ENCODE data around the gene DPP7. TPM values are rescaled to one million over a fixed set of nuclear protein-coding genes. Genes with fewer than 3 reads are reported as not detected.

DPP7 gene
- total and polyA plus RNA-seq, 2 experiments from 2014 or later = 206 to 544 TPM

DNA sequence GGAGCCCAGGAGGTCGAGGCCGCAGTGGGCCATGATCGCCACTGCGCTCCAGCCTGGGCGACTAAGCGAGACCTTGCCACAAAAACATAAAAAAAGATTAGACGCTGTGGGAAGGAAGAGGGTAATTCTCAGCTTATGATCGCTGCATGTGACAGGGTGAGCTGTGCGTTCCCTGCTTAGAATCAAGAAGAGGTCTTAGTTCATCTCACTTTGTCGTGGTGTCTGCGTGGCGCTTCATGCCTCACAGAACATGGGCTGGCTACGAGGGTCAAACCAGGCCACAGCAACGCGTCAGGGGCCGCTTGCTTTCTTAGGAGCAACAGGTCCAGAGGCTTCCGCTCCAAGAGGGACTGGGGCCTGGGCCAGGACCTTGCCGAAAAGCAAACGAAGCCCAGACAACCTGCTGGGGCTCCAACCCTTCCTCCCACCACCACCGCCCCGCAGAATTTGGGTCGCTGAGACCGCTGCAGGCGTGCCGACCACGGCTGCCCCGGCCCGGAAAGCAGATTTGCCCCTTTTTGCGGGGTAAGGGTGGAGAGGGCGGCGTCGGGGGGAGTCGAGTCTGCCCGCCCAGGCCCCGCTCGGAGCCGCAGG is 14.4 kb upstream of the DPP7 start:
- H3K4me1 ChIP-seq (ENCODE audit: insufficient read depth) = peaks cover 18% of the 10 kb centered on the region
- H4K20me1 ChIP-seq (ENCODE audit: insufficient read depth, poor library complexity, severe bottlenecking) = no peaks in the 10 kb centered on the region
- H3K27me3 ChIP-seq = no peaks in the 10 kb centered on the region
- no peaks in the 10 kb centered on the region for H3K9me2 ChIP-seq (replicated peaks; ENCODE audit: insufficient read depth)
- H3K36me3 ChIP-seq (replicated peaks; ENCODE audit: insufficient read depth, low read depth) = no peaks in the 10 kb centered on the region
- DNase-seq (ENCODE audit: low spot score) = no peak
- H3K79me2 ChIP-seq = peaks cover 43% of the 10 kb centered on the region
- H2AFZ ChIP-seq = peak overlapping the region; percentile 46
- H3K4me3 ChIP-seq = peak overlapping the region; percentile 62
- H3K9me3 ChIP-seq (ENCODE audit: low read depth) = no peaks in the 10 kb centered on the region
- H3K4me2 ChIP-seq = peak overlapping the region; percentile 94
- peak overlapping the region; percentile 71 for H3K27ac ChIP-seq
- 35% methylated on average over 23 of the region's 37 CpGs for WGBS (ENCODE audit: low lambda C conversion rate, missing lambda C conversion rate)
- TF ChIP-seq, protein P1, sequence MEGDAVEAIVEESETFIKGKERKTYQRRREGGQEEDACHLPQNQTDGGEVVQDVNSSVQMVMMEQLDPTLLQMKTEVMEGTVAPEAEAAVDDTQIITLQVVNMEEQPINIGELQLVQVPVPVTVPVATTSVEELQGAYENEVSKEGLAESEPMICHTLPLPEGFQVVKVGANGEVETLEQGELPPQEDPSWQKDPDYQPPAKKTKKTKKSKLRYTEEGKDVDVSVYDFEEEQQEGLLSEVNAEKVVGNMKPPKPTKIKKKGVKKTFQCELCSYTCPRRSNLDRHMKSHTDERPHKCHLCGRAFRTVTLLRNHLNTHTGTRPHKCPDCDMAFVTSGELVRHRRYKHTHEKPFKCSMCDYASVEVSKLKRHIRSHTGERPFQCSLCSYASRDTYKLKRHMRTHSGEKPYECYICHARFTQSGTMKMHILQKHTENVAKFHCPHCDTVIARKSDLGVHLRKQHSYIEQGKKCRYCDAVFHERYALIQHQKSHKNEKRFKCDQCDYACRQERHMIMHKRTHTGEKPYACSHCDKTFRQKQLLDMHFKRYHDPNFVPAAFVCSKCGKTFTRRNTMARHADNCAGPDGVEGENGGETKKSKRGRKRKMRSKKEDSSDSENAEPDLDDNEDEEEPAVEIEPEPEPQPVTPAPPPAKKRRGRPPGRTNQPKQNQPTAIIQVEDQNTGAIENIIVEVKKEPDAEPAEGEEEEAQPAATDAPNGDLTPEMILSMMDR (IDR thresholded peaks at IDR 0.05; ENCODE audit: poor library complexity) = no peak
- TF ChIP-seq EZH2phosphoT487 (IDR thresholded peaks at IDR 0.05; ENCODE audit: low read depth, severe bottlenecking, unreplicated experiment) (no peak), EZH2 (IDR thresholded peaks at IDR 0.05; ENCODE audit: borderline replicate concordance) (no peak)

DNA sequence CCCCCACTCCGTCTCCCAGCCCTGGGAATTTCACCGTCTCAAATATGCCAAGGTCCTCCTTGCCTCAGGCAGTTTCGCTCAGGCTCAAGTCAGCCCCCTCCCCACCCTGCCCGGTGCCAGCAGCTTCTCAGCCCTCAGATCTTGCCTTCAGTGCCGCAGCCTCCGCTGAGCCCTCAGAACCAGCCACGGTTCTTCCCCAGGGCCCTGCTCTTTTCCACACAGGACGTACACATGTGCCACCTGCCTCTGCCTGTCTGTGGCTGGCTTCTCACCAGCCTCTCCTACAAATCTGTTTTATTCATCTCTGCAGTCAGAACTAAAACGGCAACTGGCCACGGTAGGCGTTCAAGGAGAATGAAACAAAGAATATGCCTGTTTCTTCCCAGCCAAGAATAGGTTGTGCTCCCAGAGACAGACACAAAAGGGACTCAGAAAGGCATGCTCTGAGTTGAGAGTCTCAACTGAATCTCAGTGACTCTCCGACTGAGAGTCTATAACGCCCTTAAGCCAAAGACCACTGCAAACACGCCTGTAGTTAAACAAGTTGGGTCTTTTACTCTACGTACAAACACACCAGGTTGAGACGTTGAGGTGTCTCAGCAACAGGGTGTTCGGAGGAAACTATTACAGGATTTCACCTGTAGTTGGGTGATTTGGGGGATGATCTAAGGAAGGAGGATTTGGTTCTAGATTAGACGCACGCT is 13.8 kb upstream of the DPP7 start:
- WGBS (ENCODE audit: low lambda C conversion rate, missing lambda C conversion rate) = 65% methylated on average over 19 of the region's 19 CpGs
- no peaks in the 10 kb centered on the region for H3K9me3 ChIP-seq (ENCODE audit: low read depth)
- peaks cover 18% of the 10 kb centered on the region for H3K4me1 ChIP-seq (ENCODE audit: insufficient read depth)
- TF ChIP-seq EZH2 (IDR thresholded peaks at IDR 0.05; ENCODE audit: borderline replicate concordance) (no peak), EZH2phosphoT487 (IDR thresholded peaks at IDR 0.05; ENCODE audit: low read depth, severe bottlenecking, unreplicated experiment) (no peak)
- TF ChIP-seq, protein P1 (IDR thresholded peaks at IDR 0.05; ENCODE audit: poor library complexity) = no peak
- no peak overlapping the region for H2AFZ ChIP-seq
- peak overlapping the region; percentile 71 for H3K27ac ChIP-seq
- peak overlapping the region; percentile 62 for H3K4me3 ChIP-seq
- peak overlapping the region; percentile 94 for H3K4me2 ChIP-seq
- no peaks in the 10 kb centered on the region for H4K20me1 ChIP-seq (ENCODE audit: insufficient read depth, poor library complexity, severe bottlenecking)
- peaks cover 50% of the 10 kb centered on the region for H3K79me2 ChIP-seq
- no peaks in the 10 kb centered on the region for H3K27me3 ChIP-seq
- H3K9me2 ChIP-seq (replicated peaks; ENCODE audit: insufficient read depth) = no peaks in the 10 kb centered on the region
- DNase-seq (ENCODE audit: low spot score) = no peak
- no peaks in the 10 kb centered on the region for H3K36me3 ChIP-seq (replicated peaks; ENCODE audit: insufficient read depth, low read depth)

DNA sequence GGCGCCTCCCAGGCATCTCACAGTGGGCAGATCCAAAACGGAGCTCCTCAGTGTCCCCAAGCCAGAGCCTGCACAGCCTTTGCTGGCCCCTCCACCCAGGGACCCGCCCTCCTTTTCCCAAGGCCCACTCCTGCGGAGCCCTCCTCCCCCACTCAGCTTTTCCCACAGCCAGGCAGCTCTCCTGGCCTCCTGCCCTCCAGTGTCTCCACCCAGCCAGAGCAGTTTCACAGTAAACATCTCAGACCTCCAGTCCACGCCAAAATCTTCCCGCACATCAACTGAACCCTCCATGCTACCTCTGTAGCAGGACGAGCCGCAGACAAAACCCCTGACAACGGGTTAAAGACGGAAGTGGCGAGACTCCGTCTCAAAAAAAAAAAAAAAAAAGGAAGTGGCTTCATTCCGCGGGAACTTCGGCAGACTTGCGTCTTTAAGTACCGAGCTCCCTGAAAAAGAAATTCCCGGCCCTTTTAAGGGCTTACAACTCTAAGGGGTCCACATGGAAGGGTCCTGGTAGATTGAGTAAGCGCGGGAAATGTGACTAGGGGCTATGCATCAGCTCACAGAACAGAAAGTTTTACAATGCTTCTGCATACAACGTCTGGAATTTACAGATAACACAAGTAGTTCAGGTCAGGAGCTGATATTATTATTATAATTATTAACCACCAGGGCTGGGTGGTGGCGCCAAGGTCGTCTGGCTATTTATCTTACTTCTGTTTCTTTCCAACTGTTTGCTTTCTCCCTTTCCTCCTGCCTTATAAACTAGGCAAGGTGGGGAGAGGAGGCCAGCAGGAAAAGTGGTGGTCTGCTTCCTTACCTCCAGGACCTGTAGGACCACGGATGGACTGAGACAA is 13.0 kb upstream of the DPP7 start:
- WGBS (ENCODE audit: low lambda C conversion rate, missing lambda C conversion rate) = 63% methylated on average over 24 of the region's 24 CpGs
- no peak overlapping the region for H2AFZ ChIP-seq
- no peak overlapping the region for H3K4me3 ChIP-seq

More for the DNA sequence above, 13.0 kb upstream of the DPP7 start:
- DNase-seq (ENCODE audit: low spot score) = peak; percentile 49
- Histone ChIP-seq H3K9me3 (ENCODE audit: low read depth) (no peaks in the 10 kb centered on the region), H3K4me1 (ENCODE audit: insufficient read depth) (peaks cover 18% of the 10 kb centered on the region), H3K27ac (peak overlapping the region; percentile 73), H3K27me3 (no peaks in the 10 kb centered on the region), H3K4me2 (peak overlapping the region; percentile 94), H3K79me2 (peaks cover 51% of the 10 kb centered on the region), H3K9me2 (replicated peaks; ENCODE audit: insufficient read depth) (no peaks in the 10 kb centered on the region), H4K20me1 (ENCODE audit: insufficient read depth, poor library complexity, severe bottlenecking) (no peaks in the 10 kb centered on the region), H3K36me3 (replicated peaks; ENCODE audit: insufficient read depth, low read depth) (no peaks in the 10 kb centered on the region)
- TF ChIP-seq EZH2 (IDR thresholded peaks at IDR 0.05; ENCODE audit: borderline replicate concordance) (no peak), EZH2phosphoT487 (IDR thresholded peaks at IDR 0.05; ENCODE audit: low read depth, severe bottlenecking, unreplicated experiment) (no peak)
- TF ChIP-seq, protein P1 (IDR thresholded peaks at IDR 0.05; ENCODE audit: poor library complexity) = no peak

Data from hepatocyte (in vitro differentiated cells).